ENCODE results near the gene HCAR1. TPM values are rescaled to one million over a fixed set of nuclear protein-coding genes. Genes with fewer than 3 reads are reported as not detected.
"Not testable (repeated sequence)": the region's sequence is repeated elsewhere in the genome, so short reads cannot be mapped to it uniquely, and the experiment has no call there.

Gene HCAR1
- total RNA-seq, 4 donors from 2014 or later = under 0.01 to 1.8 (median 1.1) TPM

- Histone ChIP-seq H3K4me1 (peaks cover 0 to 24% (median 2%) of the 10 kb centered on the region in 4 donors), H3K4me3 (no peak overlapping the region), H3K36me3 (no peaks in the 10 kb centered on the region), H3K9me3 (no peaks in the 10 kb centered on the region), H3K27ac (peak overlapping the region in 3 of 4 donors; percentile 30 to 83 (median 71)), H3K27me3 (no peaks in the 10 kb centered on the region)
- WGBS, 2 donors = 45 to 47% methylated on average over 11 of the region's 11 CpGs
- no peak for DNase-seq (ENCODE audit: low spot score in 2 of 2)
- no peak for TF ChIP-seq CTCF (IDR thresholded peaks at IDR 0.05)
- TF ChIP-seq POLR2A (IDR thresholded peaks at IDR 0.05) = no peak
- no peak for TF ChIP-seq EP300 (IDR thresholded peaks at IDR 0.05)
Measured at GRCh38 chr12:122721057-122721545, 9.5 kb downstream of the HCAR1 start.

GRCh38 chr12:122716658-122717057 lies 14.0 kb downstream of the HCAR1 start, which contains the start of gene HCAR3:
TSS of gene HCAR3 (minus strand) at chr12:122716811. CDS start at chr12:122716737, 74 bp downstream.
- not testable (repeated sequence) for H3K9me3 ChIP-seq; H3K27ac ChIP-seq; H3K27me3 ChIP-seq; H3K4me3 ChIP-seq; H3K36me3 ChIP-seq; DNase-seq (ENCODE audit: low spot score in 2 of 2)
- 90 to 93% methylated on average over 10 of the region's 10 CpGs for WGBS, 2 donors
- H3K4me1 ChIP-seq = peaks cover 0 to 19% (median 2%) of the 10 kb centered on the region in 4 donors

DNA sequence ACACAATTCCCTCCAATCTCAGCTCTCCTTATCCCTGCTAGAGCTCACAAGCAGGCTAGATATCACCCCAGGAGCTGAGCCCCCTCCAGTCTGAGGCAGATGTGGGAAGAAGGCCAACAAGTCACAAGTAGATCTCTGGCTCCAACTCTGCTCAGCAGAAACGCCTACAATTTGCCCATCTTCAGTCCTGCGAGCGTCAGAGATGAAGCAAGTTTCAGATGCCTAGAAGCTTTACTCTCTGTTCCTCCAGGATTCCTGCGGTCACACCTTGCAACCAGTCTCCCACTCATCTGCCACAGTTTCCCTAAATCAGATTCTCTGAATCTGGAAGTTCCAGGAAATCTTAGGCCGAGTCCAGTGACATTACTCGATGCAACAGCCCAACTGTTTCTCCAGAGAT lies 15.4 kb downstream of the HCAR1 start:
- H3K27me3 ChIP-seq; H3K9me3 ChIP-seq; H3K4me1 ChIP-seq; DNase-seq (ENCODE audit: low spot score in 2 of 2); H3K36me3 ChIP-seq; H3K27ac ChIP-seq; H3K4me3 ChIP-seq: not testable (repeated sequence)
- 59 to 77% methylated on average over 6 of the region's 6 CpGs for WGBS, 2 donors

GRCh38 chr12:122713491-122714188 lies 17.0 kb downstream of the HCAR1 start:
- H3K4me1 ChIP-seq; H3K4me3 ChIP-seq; H3K36me3 ChIP-seq; H3K9me3 ChIP-seq; DNase-seq (ENCODE audit: low spot score in 2 of 2); H3K27ac ChIP-seq; H3K27me3 ChIP-seq: not testable (repeated sequence)
- 67 to 79% methylated on average over 4 of the region's 10 CpGs for WGBS, 2 donors

DNA sequence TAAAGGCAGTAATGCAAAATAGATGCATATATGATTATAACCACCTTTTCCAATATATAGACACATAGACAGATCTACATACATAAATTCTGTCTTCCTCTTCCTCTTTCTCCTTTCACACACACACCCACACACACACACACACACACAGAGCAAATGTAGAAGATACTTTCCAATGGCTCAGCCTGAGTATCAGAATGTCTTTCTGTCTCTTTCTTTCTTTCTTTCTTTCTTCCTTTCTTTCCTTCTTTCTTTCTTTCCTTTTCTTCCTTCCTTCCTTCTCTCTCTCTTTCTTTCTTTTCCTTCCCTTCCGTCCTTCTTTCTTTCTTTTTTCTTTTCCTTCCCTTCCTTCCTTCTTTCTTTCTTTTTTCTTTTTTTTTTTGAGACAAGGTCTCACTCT lies 19.4 kb downstream of the HCAR1 start:
- H3K4me3 ChIP-seq; H3K9me3 ChIP-seq; H3K36me3 ChIP-seq; H3K27me3 ChIP-seq; DNase-seq (ENCODE audit: low spot score in 2 of 2); H3K4me1 ChIP-seq; H3K27ac ChIP-seq: not testable (repeated sequence)
- WGBS, 2 donors = 79 to 88% methylated on average over 1 of the region's 1 CpG

DNA sequence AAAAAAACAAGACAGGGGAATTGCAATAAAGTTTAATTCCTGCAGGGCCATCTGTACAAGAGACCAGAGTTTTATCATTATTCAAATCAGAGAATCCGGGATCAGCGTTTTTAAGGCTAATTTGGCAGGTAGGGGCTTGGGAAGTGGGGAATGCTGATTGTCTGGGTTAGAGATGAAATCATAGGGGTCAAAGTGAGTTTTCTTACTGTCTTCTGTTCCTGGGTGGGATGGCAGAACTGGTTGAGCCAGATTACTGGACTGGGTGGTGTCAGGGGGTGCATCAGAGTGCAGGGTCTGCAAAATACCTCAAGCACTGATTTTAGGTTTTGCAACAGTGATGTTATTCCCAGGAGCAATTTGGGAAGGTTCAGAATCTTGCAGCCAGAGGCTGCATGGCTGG lies 20.3 kb downstream of the HCAR1 start:
- 68 to 73% methylated on average over 2 of the region's 2 CpGs for WGBS, 2 donors
- H3K9me3 ChIP-seq; H3K27me3 ChIP-seq; H3K4me1 ChIP-seq; H3K36me3 ChIP-seq; DNase-seq (ENCODE audit: low spot score in 2 of 2); H3K4me3 ChIP-seq; H3K27ac ChIP-seq: not testable (repeated sequence)

DNA sequence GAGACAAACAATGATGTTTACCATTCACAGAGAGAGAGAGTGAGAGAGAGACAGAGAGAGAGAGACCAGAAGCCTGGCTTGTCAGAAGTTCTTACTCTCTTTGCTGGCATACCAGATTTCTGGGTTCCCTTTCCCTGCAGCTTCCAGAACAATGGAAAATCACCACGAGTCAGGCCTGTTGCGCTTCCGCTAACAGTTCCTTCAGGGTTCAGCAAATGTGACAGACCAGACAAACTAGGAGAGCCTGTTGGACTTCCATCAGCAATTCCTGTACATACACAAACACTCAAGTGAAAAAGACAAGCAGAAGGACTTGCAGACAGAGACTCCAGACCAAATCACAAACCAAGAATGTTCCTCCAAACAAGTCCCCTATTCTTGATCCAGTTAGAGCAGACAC lies 21.4 kb downstream of the HCAR1 start:
- DNase-seq (ENCODE audit: low spot score in 2 of 2) = not testable (repeated sequence)

DNA sequence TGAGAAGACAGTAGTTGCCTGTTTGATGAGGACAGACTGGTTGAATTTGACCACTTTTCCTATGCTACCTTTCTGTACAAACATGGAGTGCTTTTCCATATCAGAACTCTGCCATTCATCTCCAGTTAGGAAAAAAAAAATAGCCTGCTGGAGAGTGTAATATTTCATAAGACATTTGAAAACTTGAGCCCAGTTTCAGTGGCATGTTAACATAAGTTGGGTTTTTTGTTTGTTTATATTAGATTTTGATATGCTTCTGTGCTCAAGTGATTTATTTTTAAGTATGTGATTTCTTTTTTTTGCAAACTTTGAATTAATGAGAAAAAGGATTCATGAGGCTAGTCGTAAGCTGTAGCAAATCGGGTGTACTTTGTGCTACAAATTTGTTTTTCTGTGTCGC lies 26.8 kb downstream of the HCAR1 start:
- WGBS, 2 donors = 89 to 94% methylated on average over 3 of the region's 3 CpGs
- not testable (repeated sequence) for H3K4me1 ChIP-seq; H3K4me3 ChIP-seq; H3K27me3 ChIP-seq; H3K27ac ChIP-seq; DNase-seq (ENCODE audit: low spot score in 2 of 2); H3K9me3 ChIP-seq; H3K36me3 ChIP-seq

More for the DNA sequence above, 21.4 kb downstream of the HCAR1 start:
- WGBS, 2 donors = no CpG with 5 or more reads among the region's 3 CpGs
- H3K9me3 ChIP-seq, H3K4me1 ChIP-seq, H3K27ac ChIP-seq, H3K4me3 ChIP-seq, H3K36me3 ChIP-seq, H3K27me3 ChIP-seq: not testable (repeated sequence)

DNA sequence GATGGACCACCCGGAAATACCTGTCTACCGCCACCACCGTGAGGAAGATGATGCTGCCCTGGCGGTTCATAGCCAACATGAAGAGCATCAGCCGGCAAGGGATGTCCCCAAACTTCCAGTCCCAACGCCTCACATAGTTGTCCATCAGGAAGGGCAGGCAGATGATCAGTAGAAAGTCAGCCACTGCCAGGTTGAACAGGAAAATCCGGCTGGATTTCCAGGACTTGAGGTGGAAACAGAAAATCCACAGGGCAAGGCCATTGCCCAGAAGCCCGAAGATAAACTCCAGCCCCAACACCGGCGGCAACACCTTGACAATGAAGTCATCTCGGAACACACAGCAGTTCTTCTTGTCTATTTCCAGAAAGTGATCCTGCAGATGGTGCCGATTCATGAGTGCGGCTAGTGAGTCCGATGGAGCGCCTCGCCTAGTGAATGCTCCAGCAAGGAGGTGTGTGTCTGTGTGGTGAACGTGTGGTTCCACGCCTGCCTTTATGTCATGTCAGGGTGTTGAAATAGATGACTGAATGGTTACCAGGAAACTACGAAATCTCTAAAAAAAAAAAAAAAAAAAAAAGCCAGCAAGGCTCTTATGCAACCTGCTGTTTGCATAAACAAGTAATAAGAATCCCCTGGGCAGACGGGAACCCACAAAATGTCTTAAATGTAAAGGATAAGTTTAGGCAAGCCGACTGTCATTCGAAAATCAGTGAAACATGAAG lies 27.6 kb downstream of the HCAR1 start, which contains the start of gene HCAR2:
Gene HCAR2, minus strand, starts transcription at position 468 of the 722 bp plus-strand sequence. Its CDS starts 74 bp downstream, at position 394.
- not testable (repeated sequence) for H3K9me3 ChIP-seq; H3K36me3 ChIP-seq; H3K4me3 ChIP-seq; H3K27ac ChIP-seq; H3K4me1 ChIP-seq; DNase-seq (ENCODE audit: low spot score in 2 of 2); H3K27me3 ChIP-seq
- 89 to 94% methylated on average over 18 to 22 of the region's 22 CpGs for WGBS, 2 donors

GRCh38 chr12:122701481-122701880 lies 29.2 kb downstream of the HCAR1 start:
- DNase-seq (ENCODE audit: low spot score in 2 of 2); H3K36me3 ChIP-seq; H3K27ac ChIP-seq; H3K9me3 ChIP-seq; H3K27me3 ChIP-seq; H3K4me1 ChIP-seq; H3K4me3 ChIP-seq: not testable (repeated sequence)
- 41 to 43% methylated on average over 4 of the region's 4 CpGs for WGBS, 2 donors

DNA sequence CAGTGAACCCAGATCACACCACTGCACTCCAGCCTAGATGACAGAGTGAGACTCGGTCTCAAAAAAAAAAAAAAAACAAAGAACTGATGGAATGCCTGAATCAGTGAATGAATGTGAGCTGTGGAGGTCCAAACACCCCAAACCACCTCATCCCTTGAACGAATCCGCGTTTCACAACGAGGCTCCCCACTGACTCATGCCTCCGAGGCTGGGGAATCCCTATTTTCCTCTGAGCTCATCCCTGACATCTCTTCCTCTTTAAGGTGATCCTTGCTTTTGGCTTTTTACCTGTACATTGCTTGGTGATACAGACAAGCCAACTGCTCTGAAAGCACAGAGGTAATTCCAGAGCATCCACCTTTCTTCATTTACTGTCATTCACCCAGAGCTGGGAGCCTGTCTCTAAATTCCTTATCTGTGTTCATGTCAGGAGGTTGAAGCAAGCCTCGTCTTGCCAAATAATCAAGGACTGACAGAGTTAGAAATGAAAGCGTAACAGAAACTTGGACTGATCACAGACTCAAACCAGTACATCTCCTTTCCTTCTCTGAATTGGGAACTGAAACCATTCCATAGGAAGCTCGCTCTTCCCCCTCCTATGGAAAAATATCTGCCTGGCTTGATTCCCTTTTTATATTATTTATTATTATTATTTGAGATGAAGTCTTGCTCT lies 30.5 kb downstream of the HCAR1 start:
- H3K9me3 ChIP-seq; H3K36me3 ChIP-seq; H3K27ac ChIP-seq; H3K4me3 ChIP-seq; H3K4me1 ChIP-seq; H3K27me3 ChIP-seq; DNase-seq (ENCODE audit: low spot score in 2 of 2): not testable (repeated sequence)
- 58% methylated on average over 4 of the region's 9 CpGs; no CpG with 5 or more reads in 1 of the 2 donors for WGBS, 2 donors

- not testable (repeated sequence) for H3K36me3 ChIP-seq; DNase-seq (ENCODE audit: low spot score in 2 of 2); H3K27me3 ChIP-seq; H3K9me3 ChIP-seq; H3K4me1 ChIP-seq; H3K27ac ChIP-seq; H3K4me3 ChIP-seq
- WGBS, 2 donors = 74 to 88% methylated on average over 2 of the region's 2 CpGs
Measured at GRCh38 chr12:122696922-122697321, 33.7 kb downstream of the HCAR1 start.

Data from tibial nerve (tissue), 4 donors.